Measurements from ENCODE around the gene E2F1.

E2F1 gene

DNA sequence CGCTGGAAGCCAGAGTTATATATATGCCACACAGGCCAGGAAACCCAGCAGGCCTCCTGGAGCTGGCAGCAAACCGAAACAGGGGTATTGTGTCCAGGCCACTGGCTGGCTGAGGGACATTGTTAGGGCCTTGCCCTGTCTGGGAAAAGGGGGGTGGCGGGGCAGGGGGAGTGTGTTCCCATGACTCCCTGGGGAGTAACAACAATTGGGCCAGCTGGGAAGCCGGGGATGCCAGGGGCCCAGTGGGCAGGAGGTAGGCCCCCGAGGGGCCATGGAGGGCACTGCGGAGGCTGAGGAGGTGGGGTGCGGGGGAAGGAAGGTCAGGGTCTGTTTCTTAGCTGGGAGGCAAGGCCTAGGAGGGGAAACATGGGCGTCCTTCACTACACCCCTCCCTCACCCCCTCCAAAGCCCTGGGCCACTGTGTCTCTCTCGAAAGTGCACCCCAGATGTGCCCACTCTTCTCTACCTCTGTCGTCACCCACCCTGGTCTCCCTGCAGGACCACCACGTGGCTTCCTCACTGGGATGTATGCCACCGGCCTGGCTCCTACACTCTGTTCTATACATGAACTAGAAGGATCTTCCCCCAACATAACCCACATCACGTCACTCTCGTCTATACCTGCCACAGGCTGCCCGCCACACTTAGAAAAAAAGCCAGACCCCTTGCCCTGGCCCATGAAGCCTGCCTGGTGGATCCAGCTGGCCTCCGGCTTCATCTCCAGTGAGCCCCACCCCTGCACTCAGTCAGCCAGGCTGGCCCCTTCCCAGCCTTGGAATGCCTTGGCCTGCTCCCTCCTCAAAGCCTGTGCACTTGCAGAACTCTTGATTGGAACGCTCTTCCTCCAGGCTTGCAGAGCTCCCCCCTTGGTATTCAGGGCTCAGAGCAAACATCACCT, 7.8 kb upstream of the E2F1 start:
- H3K4me3 ChIP-seq (replicated peaks in 1 of 2; ENCODE audit: low read depth in 2 of 2, low read length in 2 of 2) = no peak overlapping the region
- TF ChIP-seq, protein P1, sequence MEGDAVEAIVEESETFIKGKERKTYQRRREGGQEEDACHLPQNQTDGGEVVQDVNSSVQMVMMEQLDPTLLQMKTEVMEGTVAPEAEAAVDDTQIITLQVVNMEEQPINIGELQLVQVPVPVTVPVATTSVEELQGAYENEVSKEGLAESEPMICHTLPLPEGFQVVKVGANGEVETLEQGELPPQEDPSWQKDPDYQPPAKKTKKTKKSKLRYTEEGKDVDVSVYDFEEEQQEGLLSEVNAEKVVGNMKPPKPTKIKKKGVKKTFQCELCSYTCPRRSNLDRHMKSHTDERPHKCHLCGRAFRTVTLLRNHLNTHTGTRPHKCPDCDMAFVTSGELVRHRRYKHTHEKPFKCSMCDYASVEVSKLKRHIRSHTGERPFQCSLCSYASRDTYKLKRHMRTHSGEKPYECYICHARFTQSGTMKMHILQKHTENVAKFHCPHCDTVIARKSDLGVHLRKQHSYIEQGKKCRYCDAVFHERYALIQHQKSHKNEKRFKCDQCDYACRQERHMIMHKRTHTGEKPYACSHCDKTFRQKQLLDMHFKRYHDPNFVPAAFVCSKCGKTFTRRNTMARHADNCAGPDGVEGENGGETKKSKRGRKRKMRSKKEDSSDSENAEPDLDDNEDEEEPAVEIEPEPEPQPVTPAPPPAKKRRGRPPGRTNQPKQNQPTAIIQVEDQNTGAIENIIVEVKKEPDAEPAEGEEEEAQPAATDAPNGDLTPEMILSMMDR (IDR thresholded peaks at IDR 0.05; ENCODE audit: low read depth, low read length) = no peak
- DNase-seq (ENCODE audit: low read depth in 2 of 2) = peak in 1 of 2 donors; percentile 20

DNA sequence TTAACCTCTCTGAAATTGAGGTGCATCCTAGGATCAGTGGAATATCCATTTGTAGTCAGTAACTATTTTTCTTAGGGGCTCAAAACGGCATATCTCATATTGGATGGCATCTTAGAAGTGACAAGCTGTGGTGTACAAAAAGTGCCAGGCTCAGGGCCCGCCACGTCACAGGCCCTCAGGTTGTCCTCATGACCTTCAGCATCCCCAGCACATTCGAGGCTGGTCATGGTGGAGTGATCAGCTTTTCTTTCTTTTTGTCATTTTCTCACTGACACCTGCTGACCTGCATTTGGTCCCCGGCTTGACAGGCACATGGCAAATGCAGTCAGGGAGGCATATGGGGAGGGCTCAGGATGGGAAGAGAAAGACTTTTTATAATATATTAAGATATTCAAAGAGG, 7.1 kb upstream of the E2F1 start:
- TF ChIP-seq, protein P1 (IDR thresholded peaks at IDR 0.05; ENCODE audit: low read depth, low read length) = no peak
- DNase-seq (ENCODE audit: low read depth in 2 of 2) = no peak
- no peak overlapping the region for H3K4me3 ChIP-seq (replicated peaks in 1 of 2; ENCODE audit: low read depth in 2 of 2, low read length in 2 of 2)

DNA sequence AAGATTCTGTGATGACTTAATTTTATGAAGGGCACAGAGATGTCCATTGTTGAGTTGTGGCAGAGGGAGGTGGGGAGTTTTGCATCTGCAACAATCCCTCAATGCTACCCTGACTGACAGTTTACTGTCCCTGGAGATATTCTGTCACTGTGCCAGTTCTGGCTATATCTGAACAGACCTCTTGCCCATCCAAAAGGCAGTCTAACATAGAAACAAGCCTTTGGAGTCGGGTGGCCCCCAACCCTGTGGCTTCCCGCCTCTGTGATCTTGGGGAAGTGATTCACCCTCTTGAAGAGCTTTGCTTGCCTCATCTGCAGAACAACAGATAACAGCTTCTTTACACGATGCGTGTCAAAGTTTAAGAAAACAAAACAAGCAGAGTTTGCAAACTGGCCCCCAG, 3.8 kb upstream of the E2F1 start:
- TF ChIP-seq, protein P1 (IDR thresholded peaks at IDR 0.05; ENCODE audit: low read depth, low read length) = no peak
- peak; percentile 65 to 77 for DNase-seq (ENCODE audit: low read depth in 2 of 2)
- no peak overlapping the region for H3K4me3 ChIP-seq (replicated peaks in 1 of 2; ENCODE audit: low read depth in 2 of 2, low read length in 2 of 2)

DNA sequence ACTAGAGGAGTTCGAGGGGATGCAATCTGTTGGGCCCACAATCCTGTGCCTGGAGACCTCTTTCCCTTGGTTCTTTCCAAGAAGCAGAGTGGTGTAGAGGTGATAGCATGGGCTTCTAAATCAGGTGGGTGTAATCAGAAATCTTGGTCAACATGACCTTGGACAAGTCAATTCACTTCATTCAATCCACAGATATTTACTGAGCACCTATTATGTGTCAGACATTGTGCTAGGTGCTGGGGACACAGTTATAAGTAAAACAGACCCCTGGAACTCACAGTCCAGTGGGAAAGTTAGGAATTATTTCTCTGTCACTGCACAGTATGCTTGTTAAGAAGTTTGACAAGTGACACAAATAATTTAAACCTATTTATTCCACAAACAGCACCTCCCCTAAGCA, 3.3 kb upstream of the E2F1 start:
- H3K4me3 ChIP-seq (replicated peaks in 1 of 2; ENCODE audit: low read depth in 2 of 2, low read length in 2 of 2) = no peak overlapping the region
- no peak for DNase-seq (ENCODE audit: low read depth in 2 of 2)
- TF ChIP-seq, protein P1 (IDR thresholded peaks at IDR 0.05; ENCODE audit: low read depth, low read length) = no peak

DNA sequence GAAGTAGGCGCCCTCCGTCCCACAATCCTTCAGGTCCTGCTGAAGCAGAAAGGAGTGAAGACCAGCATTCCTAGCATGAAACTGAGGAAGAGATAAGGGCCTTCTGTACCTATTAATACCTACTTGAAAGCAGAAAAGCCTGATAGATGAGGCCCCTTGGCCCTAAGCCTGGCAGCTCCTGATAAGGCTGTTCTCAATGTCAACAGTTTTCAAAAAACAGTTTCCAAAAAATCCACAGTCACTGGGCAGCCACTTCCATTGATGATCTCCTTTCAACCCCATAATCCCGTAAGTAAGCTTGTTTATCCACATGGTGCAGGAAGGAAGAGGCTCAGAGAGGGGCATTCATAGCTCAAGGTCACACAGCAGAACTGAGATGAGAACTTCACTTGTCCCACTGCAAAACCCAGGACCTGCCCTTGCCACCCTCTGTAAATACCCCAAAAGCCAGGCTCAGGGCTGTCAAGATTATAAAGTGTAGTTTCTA, 2.8 kb upstream of the E2F1 start:
- no peak for DNase-seq (ENCODE audit: low read depth in 2 of 2)
- H3K4me3 ChIP-seq (replicated peaks in 1 of 2; ENCODE audit: low read depth in 2 of 2, low read length in 2 of 2) = no peak overlapping the region
- TF ChIP-seq, protein P1 (IDR thresholded peaks at IDR 0.05; ENCODE audit: low read depth, low read length) = no peak

DNA sequence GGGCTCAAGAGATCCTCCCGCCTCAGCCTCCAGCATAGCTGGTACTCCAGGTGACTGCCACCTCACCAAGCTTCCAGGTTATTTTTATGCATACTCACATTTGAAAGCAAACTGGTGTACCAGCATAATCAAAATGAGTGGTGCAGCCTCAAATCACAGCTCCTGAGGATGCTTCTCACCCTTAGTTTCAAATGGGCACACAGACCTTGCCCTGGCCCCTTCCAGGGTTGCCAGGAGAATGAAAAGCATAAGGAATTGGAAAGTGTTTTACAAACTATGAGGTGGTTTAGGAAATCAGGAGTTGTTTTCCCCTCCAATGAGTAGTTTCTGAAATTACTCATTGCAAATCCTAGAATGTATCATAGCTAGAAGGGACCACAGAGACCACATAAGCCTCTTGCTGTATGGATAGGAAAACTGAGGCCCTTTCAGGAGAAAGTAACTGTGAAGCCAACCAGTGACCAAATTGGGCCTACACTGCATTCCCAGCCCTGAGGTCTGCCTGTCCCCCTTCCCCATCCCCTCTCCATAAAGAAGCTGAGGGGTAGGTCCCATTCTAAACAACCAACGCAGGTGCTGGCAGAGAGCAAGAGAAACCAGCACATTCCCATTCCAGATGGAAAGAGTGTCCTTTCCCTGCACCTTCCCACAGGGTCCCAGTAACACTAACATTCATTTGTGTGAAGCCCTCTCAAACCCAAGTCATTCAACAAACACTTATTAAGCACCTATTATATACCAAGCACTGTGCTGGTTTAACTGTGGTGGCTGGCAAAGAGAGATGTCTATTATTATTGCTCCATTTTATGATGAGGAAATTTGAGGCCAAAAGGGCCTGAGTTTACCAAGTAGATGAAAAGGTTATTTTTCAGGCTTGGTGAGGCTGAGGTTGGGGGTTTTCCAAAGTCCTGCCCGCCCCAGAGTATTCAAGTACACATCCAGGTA, 2.1 kb upstream of the E2F1 start:
- DNase-seq (ENCODE audit: low read depth in 2 of 2) = no peak
- TF ChIP-seq, protein P1 (IDR thresholded peaks at IDR 0.05; ENCODE audit: low read depth, low read length) = no peak
- no peak overlapping the region for H3K4me3 ChIP-seq (replicated peaks in 1 of 2; ENCODE audit: low read depth in 2 of 2, low read length in 2 of 2)
